SK-N-MC (cell line): ENCODE results near the gene ZNF586.

Experiments used
- DNase-seq: peaks from one replicate; pipeline ENCODE4 v3.0.0-alpha.2; 2011; ENCODE audit warnings: low read depth, low spot score
- H3K27ac ChIP-seq: fragments of 200-600 bp; sonication (generic); 2 replicates; pipeline ENCODE4 v1.5.1; 2016; ENCODE audit warnings: mixed run types
- H3K36me3 ChIP-seq: fragments of 200-600 bp; sonication (generic); 2 replicates; pipeline ENCODE4 v1.6.1; 2017; ENCODE audit warnings: antibody characterized with exemption, low read length, mixed read lengths; ENCODE audit not compliant: insufficient read depth
- H3K4me3 ChIP-seq: fragments of 200-600 bp; sonication (generic); 2 replicates; pipeline ENCODE4 v1.5.1; 2016
- H3K9ac ChIP-seq: fragments of 200-600 bp; sonication (generic); 2 replicates; pipeline ENCODE4 v1.8.0; 2017; ENCODE audit warnings: mixed run types, mixed read lengths; ENCODE audit not compliant: insufficient read length
- H3K9me3 ChIP-seq: fragments of 200-600 bp; sonication (generic); 2 replicates; pipeline ENCODE4 v1.6.1; 2017; ENCODE audit warnings: low read depth, mild to moderate bottlenecking, antibody characterized with exemption, low read length, moderate library complexity, mixed read lengths
- EZH2 ChIP-seq: fragments of 200-600 bp; sonication (generic); IDR thresholded peaks from one replicate; pipeline ENCODE4 v1.6.1; 2017; ENCODE audit warnings: antibody characterized with exemption
- FOXP2 ChIP-seq: optimal IDR thresholded peaks from 2 replicates; pipeline ENCODE3; 2011; ENCODE audit warnings: mild to moderate bottlenecking, moderate library complexity; ENCODE audit not compliant: insufficient read depth; ENCODE audit errors: extremely low read length, control extremely low read depth
- POLR2AphosphoS5 ChIP-seq: IDR thresholded peaks from 2 replicates; pipeline ENCODE4 v1.6.1; 2012; ENCODE audit warnings: mild to moderate bottlenecking, low read depth, low read length, borderline replicate concordance

The ZNF586 gene

GRCh38 chr19:57825511-57825910 lies 56.0 kb downstream of the ZNF586 start:
- no peak for TF ChIP-seq EZH2
- TF ChIP-seq FOXP2, result no peak
- no peak for TF ChIP-seq POLR2AphosphoS5
- Histone ChIP-seq H3K9ac (no peak overlapping the region), H3K9me3 (no peaks in the 10 kb centered on the region), H3K27ac (no peak overlapping the region), H3K4me3 (no peak overlapping the region), H3K36me3 (peaks cover 69% of the 10 kb centered on the region)
- DNase-seq, result no peak

- no peak for DNase-seq
- H3K9me3 ChIP-seq, result no peaks in the 10 kb centered on the region
- no peak overlapping the region for H3K4me3 ChIP-seq
- no peak overlapping the region for H3K9ac ChIP-seq
- TF ChIP-seq POLR2AphosphoS5, result no peak
- H3K27ac ChIP-seq, result no peak overlapping the region
- peaks cover 40% of the 10 kb centered on the region for H3K36me3 ChIP-seq
Observed at GRCh38 chr19:57829316-57829715, 59.8 kb downstream of the ZNF586 start.

- no peak for DNase-seq
- Histone ChIP-seq H3K27ac (0 out of 2 replicates have a peak within 1 kb of the TSS, but pooled peaks have one; percentile 2), H3K4me3 (no peak within 1 kb of the TSS), H3K9me3 (no peaks in the 10 kb centered on the region), H3K36me3 (peaks cover 33% of the 10 kb centered on the region), H3K9ac (no peak within 1 kb of the TSS)
- TF ChIP-seq FOXP2 (no peak), POLR2AphosphoS5 (no peak), EZH2 (no peak)
Observed at GRCh38 chr19:57830071-57830602, 60.7 kb downstream of the ZNF586 start, which contains the start of gene ZNF587B. ZNF587B (plus strand) TSS chr19:57830299; CDS start chr19:57830529, 230 bp downstream.
